ENCODE data around the gene FAM131B.

FAM131B gene

DNA sequence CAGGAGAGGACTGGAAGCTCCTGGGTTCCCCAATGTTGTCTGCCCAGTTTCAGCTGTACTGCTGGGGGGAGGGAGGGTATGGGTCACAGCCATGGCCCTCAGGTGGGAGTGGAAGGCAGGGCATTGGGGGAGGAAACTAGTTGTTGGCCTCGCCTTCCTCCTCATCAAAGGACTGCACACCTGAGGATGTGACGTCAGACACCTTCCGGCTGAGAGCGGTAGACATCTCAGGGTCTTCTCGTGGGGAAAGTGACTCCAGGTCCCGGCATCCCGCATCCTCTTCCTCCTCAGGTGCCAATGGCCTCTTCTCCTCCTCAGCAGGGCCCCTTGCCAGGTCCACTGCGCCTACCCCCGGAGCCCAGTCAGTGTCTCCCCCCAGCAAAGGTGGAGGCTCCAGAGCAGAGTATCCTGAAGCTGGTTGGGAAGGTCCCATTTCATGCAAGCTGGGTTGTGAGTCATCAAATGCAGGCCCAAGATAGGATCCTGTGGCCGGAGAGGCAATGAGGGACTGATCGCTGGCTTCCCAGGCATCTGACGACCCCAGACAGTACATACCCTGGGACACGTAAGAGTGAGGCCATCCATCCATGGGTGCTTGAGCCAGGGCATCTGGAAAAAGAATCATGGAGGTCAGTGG, 6.0 kb downstream of the FAM131B start:
- DNase-seq, result no peak

DNA sequence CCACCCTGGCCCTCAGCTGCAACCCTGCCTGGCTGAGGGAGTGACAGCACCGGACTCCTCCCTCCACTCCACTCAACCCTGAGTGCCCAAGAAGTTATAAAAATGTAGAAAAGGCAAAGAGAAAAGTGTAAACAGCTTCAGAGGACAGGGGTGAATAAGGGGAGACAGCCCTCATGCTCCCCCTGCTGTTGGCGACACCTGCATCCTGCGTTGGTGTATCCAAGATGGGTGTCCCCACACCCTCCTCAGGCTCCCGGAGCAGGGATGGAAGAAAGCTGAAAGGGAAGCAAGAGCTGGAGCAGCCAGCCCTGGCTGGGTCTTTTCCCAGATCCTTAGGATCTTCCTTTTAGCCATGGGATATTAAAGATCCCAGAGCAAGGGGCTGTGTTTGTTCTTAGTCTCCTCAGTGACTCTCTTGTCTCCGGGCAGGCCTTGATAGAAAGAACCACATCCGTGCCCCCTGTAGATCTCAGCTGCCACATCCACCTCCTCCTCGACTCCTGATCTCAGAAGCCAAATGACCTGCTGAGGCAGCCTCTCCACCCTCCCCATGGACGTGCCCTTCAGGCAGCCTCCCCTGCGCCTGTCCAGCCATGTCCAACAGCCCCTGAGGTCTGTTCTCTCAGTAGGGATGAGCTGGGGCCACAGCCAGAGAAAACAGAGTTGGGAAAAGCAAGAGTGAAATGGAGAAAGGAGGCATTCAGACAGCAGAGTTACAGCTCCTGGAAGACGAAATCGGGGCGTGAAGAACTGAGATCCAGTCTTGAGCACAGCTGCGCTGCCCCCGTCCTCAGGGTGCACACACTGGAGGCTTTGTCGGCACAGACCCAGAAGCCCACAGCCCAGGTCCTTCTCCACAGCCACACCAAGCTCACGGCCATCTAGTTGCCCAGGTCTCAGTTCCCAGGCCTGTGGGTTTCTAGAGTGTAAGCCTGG, 6.8 kb downstream of the FAM131B start:
- DNase-seq, result no peak

DNA sequence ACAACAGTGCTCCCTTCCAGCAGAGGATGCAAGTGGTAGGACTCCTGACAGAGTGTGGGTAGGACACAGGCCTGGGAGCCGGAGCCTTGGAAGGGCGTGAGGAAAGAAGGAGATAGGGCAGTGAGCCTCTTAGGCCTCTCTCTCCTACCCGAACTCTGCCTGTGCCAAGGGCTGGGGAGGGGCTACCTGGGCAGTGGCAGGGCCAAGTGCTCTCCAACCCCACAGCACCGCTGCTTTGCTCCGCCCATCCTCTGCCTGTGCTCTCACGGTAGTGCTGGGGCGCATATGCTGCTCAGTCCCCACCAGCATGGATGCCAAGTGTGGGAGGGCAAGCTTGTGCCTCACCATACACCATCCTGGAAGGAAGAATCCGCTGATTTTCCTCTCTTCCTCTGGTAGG, 7.5 kb downstream of the FAM131B start:
- no peak for DNase-seq

DNA sequence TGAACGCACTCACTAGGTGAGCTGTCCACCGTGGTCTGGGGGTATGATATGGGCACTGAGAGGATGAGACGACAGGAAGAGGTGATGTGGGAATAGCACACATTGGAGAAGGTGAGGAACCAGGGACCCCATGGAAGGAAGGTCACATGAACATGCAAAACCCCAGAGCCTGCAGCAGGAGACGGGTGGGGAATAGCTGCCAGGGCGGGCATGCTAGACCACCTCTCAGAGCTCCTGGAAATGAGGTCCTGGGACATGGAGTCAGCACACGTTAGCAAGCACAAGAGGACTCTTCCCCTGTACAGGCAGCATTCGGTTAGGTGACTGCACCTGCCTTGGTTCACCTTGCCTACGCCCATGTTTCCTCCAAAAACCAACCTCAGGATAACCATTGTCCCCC, 8.1 kb downstream of the FAM131B start:
- DNase-seq, result no peak

DNA sequence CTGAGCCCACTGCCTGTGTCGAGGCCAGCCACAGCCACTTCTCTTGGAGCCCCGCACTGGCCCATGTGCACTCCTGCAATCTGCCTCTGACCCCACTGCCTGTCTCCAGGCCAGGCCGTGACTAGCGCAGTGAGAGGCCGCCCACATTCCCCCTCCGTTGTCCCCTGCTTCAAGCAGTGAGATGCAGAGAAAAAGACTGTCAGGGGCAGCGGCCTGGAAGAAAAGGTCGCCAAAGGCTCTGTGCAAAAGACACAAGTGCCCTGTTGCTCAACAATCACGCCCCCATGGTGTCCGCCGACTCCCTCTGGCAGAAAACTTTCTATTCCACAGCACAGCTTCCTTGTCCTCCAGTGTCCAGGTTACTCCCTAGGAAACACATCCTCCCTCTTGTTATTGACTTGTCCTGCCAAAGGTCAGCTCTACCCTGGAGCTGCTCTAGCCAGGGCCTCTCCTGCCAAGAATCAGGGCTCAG, 9.9 kb downstream of the FAM131B start:
- no peak for DNase-seq

DNA sequence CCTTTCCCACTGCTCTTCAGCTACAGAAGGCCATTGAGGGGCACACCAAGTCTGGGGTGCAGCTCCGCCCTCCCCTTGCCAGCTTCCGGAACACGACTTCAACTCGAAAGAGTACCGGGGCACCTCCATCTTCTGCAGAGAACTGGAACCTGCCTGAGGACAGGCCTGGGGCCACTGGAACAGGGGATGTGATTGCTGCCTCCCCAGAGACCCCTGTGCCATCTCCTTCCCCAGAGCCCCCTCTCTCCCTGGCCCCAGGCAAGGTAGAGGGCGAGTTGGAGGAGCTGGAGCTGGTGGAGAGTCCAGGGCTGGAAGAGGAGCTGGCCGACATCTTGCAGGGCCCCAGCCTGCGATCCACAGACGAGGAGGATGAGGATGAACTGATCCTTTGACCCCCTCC, 10.9 kb downstream of the FAM131B start:
- no peak for DNase-seq

DNA sequence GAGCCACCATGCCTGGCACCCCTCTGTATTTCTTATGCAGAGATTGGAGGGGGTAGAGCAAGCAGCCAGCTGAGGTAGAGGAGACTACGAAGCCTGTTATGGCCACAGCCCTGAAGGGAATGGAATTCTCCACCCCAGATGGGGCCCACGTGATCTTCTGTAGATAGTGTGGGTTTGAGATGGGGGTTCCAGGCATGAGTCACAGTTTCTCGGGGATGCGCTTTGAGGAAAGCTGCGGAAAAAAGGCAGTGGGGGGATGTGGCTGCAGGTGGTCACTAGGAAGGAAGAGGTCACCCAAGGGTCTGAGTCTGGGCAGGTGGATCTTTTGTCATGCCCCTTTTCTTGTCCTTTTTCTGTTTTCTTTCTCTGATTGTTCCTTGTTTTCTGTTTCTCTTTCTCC, 11.5 kb downstream of the FAM131B start:
- peak; percentile 18 for DNase-seq

DNA sequence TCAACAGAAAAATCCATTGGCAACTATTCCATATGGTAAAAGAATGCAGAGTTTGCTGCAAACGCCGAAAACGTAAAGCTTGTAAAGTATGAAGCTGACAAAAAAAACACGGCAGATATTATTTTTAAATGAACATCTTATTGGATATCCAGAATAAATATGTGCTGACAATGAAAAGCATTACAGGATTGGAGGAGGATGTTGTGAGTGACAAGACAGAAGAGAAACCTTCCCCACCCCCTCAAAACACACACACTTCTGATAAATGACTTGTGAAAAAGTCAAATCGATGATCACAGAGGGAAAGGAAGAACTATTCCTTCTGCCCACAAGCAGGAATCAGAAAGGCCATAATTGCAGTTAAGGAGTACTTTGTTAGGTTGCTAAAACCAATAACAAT, 14.6 kb downstream of the FAM131B start:
- DNase-seq, result no peak

DNA sequence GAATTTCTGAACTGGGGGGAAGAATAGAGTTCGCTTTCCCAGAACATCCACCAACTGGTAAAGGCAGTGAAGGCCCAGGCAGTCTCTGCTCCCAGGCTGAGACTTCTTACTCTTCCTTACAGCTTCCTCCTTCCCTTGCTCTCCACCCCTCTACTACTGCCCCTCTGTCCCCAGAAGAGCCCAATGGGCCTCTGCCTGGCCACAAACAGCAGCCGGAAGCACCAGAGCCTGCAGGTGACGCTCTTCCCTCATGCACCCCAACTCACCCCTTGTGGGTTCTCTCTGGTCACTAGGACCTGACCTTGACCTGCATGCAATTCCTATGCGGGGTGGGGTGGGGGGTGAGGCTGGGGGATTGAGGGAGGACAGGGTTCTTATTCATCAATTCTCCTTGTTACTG, 16.5 kb downstream of the FAM131B start:
- DNase-seq, result no peak

DNA sequence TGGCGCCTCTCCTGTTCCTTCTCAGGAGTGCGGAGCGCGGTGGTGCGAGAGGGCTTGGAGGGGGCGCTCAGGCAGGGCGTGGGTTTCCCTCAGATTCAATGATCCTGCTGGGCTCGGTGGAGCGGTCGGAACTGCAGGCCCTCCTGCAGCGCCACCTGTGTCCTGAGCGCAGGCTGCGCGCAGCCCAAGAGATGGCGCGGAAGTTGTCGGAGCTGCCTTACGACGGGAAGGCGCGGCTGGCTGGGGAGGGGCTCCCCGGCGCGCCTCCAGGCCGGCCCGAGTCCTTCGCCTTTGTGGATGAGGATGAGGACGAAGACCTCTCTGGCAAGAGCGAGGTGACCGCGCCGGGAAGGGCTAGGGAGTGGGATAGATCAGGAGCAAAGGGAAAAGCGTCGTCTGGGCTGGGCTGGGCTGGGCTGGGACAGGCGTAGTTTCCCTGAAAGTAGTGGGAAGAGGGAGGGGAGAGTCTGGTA, 17.0 kb downstream of the FAM131B start:
- peak; percentile 29 for DNase-seq

DNA sequence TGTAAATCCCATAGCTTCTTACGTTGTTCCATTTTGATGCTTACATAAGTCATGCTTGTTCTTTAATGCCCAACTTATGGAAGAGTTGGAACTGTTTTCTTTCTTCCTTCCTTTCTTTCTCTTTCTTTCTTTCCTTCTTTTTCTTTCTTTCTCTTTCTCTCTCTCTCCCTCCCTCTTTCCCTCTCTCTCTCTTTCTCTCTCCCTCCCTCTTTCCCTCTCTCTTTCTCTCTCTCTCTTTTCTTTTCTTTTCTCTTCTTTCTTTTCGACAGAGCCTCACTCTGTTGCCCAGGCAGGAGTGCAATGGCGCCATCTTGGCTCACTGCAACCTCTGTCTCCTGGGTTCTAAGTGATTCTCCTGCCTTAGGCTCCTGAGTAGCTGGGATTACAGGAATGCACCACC, 18.9 kb downstream of the FAM131B start:
- no peak for DNase-seq

DNA sequence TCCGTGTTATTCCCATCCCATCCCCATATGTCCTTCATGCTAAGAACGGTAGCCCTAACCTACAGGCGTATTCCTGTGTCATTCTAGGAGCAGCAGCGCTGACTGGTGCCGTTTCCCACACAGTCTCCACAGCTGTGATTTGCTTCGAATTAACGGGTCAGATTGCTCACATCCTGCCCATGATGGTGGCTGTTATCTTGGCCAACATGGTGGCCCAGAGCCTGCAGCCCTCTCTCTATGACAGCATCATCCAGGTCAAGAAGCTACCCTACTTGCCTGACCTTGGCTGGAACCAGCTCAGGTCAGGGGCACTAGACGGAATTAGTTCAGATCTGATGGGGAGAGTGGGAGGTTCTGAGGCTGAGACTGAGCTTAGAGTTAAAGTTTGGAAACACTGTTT, 20.7 kb downstream of the FAM131B start:
- DNase-seq, result no peak

DNA sequence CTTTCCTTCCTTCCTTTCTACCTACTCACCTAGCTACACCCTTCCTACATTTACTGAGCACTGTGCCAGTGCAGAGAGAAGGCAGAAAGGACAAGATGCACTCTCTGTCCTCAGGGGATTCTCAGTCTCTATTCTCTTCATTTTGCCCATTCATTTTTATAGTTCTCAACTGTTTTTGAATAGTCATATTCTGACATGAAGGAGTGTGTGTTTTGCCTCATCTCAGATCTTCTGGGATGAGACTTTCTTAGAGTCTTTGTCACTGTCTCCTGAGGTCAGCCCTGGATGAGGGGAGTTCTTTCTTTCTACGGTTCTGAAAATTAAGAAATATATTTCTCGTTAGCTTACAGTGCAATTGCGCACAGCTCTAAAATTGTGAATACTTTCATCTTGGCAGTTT, 25.3 kb downstream of the FAM131B start:
- DNase-seq, result no peak

DNA sequence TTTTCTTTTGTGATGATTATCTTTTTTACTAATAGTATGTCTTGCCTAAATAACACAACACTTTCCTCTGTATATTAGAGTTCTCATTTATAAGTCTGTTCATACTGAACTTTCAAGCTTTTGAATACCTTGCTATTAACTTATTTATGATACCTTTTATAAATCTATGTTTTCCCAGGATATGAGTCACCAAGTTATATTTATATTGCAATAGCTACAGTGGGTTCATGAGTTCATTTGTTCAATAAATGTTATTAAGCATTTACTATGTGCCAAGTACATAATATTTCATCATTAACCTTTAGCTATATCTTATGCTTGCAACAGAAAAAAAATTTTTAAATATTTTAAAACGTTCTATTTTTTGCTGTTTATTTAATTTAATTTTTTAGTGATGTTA, 28.3 kb downstream of the FAM131B start:
- no peak for DNase-seq

DNA sequence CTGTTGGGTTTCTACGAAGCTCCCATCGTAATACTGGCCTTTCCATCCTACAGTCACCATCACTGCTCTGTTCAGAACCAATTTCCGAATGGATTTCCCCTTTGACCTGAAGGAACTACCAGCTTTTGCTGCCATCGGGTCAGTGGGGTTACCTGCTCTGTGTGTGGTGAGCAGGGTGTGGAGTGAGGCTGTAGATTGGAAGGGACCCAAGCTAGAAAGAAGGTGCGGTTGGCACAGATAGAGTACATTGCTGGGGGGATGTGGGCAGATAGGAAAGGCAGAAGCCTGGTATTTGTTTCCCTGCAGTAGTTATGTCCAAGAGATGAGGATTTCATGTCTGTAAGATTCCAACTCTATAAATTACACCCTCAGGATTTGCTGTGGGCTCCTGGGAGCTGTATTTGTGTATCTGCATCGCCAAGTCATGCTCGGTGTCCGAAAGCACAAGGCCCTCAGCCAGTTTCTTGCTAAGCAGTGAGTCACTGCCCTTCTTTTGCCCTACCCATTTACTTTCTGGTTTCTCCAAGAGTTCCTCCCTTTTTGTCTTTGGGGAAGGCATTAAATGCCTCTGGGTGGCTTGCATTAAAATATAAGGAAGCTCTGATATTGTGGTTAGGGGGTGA, 31.2 kb downstream of the FAM131B start:
- peak; percentile 77 for DNase-seq

DNA sequence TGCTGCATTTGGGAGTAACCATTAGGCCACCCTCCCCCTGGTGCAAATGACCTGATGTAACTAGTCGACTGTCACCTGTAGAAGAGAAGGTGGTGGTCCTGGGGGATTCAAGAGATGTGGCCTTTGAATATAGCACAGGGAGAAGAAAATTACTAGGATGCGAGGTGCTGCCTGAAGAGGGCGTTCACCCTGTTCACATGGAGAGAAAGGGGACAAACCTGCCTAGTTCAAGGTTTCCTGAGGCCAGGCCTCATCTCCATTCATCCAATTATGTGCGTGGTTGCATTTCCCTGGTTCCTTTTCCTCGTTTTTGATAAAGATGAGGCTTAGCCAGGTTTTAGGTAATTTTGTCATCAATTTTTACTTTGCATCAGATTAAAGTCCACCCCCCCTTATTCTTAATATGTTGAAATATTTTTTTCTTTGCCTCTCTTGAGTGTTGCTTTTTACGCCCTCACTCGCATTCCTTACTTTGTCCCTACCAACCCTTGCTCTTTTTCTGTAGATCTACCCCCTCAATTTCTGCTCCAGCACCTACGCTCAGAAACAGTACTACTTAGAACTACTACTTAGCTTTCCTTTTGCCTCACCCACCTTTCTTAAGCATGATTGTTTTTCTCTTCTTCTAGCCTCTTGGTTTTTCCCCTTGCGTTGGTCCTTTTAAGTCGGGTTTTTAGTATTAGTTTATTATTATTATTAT, 32.9 kb downstream of the FAM131B start:
- DNase-seq, result no peak

DNA sequence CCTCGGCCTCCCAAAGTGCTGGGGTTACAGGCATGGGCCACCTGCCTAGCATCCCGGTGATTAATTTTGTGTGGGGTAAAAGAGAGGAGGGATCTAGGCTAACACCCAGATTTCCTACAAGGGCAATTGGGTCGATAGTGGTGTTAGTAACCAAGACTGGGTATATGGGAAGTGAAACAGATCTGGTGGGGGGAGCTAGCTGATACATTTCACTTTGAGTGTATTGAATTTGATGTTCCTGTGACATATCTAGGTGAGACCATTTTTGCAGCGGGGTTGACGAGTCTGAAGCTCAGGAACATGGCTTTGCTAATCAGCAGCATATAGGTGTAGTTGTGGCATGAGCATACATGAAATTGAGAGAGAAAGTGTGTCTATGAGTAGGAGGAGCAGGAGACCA, 34.6 kb downstream of the FAM131B start:
- no peak for DNase-seq

DNA sequence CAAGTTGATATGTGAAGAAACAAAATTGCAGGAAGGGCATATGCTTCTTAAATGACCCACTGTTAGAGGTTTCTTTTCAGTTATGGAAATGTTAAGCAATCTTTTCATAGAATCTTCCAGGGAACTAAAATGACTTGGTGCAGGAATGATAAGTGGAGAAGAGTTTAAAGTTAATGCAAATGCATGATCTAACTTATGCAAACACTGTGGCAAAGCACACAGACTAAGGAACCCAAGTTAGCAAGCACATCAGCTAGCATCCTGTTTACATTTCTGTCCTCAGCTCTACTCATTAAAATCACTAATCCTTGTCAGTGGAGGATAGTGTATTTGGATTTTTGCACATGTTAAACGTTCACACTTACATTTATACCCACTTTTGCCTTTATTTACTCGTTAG, 37.3 kb downstream of the FAM131B start:
- DNase-seq, result no peak

DNA sequence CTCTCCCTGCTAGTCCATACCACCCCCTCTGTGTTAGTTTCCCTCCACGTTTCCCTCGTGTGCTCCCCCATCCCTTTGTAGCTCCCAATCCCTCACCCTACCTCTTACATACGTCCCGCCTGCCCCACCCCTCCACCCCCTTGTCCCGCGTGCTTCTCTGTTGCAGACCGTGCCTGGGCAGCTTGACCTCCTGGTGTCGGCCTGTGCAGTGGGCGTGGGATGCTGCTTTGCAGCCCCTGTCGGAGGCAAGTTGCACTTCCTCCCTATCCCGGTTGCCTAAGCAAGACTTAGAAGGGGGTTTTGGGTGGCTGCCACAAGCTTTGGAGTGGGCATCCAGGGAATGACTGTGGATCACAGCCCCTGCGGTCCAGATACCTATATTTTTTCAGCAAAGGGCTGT, 38.9 kb downstream of the FAM131B start:
- no peak for DNase-seq

DNA sequence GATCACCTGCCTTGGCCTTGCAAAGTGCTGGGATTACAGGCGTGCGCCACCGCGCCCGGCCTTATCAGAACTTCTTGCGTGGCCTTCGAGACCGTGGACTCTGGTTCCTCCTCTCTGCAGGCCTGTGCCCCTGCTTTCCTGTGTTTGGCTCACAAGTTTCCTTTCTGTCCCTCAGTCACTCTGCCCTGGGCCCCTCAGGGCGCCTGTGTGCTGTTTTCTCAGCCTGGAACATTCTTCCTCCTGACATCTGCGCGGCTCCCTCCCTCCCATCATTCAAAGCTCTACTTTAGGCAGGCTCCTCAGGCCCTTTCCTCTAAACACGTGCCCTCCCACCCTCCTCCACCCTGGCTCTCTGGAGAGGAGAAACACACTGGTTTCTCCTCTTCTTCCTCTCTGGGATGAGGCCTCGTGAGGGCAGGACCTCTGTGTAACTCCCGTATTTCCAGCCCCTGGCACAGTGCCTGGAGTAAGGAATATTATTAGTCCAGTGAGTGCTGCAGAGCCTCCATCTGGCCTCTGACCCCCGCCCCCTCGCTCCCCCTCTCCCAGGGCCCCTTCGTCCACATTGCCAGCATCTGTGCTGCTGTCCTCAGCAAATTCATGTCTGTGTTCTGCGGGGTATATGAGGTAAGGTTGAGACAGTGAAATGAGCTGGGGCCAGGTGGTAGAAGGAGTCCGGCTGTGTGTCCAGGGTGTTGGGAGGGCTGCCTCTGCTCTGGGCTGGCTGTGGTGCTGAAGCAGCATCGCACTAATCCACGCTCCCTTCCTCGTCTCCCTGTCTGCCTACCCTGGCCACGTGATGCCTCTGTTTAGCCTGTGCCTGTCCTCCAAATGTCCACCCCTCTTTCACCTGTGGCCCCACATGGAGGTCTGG, 39.5 kb downstream of the FAM131B start:
- DNase-seq, result no peak

DNA sequence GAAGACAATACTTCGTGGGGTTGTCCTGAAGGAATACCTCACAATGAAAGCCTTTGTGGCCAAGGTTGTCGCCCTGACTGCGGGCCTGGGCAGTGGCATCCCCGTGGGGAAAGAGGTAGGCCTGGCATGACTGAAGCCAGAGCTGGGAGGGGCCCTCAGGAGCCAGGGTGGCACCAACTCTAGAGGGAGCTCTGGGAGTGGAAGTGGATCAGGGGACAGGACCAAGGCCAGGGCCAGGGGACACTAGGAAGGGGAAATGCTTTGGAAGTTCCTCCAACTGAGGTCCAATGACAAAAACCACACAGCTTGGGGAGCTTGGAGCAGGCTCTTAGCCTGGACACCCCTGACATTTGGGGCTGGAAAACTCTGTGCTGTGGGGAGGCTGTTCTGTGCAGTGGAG, 40.8 kb downstream of the FAM131B start:
- no peak for DNase-seq

DNA sequence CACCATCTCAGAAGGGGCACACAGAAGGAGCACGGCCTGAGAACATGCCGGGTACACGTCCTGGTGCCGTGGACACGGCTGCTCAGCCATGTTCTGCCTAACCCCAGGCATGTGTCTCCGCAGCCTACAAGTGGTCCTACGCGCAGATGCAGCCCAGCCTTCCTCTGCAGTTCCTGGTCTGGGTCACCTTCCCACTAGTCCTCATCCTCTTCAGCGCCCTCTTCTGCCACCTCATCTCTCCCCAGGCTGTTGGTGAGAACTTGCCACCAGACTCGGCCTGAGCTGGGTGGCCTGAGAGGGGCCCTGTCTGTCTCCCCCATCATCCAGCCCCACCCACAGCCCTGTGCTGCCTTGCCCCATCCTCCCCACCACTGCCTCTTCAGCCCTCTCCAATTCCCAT, 41.3 kb downstream of the FAM131B start:
- DNase-seq, result no peak

All from fibroblast of skin of abdomen (primary cell).